ENCODE data around the gene FGFBP3.

GRCh38 chr10:91864744-91865143, 44.5 kb downstream of the FGFBP3 start:
- TF ChIP-seq CTCF (IDR thresholded peaks at IDR 0.05): no peak
- no peak for TF ChIP-seq POLR2A (IDR thresholded peaks at IDR 0.05)
